ENCODE measurements around the gene E2F4.

The E2F4 gene

DNA sequence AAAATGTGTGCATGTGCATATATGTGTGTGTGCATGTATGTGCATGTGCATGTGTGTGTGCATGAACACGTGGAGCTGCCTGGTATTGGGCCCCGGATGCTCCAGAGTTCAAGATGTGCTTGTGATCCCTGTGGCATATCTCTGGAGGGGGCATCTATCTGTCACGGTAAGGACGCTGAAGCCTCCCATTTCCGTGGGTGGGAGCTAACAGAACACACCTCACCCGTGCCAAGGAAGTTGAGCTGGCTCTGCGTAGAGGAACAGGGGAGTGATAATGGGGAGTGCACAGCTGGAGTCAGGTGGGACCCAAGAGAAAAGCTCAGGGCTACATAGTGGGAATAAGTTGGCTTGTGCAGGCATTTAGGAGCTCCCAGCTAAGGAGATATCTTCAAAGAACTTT is 19.7 kb downstream of the E2F4 start:
- DNase-seq (ENCODE audit: low read depth), result no peak
- H3K4me3 ChIP-seq (ENCODE audit: low read depth, low read length), result no peak overlapping the region
- no peak for TF ChIP-seq CTCF (IDR thresholded peaks at IDR 0.05; ENCODE audit: insufficient read depth, low read depth, low read length, missing control alignments)

GRCh38 chr16:67212766-67213165 is 20.8 kb downstream of the E2F4 start:
- no peak overlapping the region for H3K4me3 ChIP-seq (ENCODE audit: low read depth, low read length)
- no peak for TF ChIP-seq CTCF (IDR thresholded peaks at IDR 0.05; ENCODE audit: insufficient read depth, low read depth, low read length, missing control alignments)
- no peak for DNase-seq (ENCODE audit: low read depth)

- no peak for TF ChIP-seq CTCF (IDR thresholded peaks at IDR 0.05; ENCODE audit: insufficient read depth, low read depth, low read length, missing control alignments)
- no peak overlapping the region for H3K4me3 ChIP-seq (ENCODE audit: low read depth, low read length)
- DNase-seq (ENCODE audit: low read depth), result no peak
These were observed 21.5 kb downstream of the E2F4 start for GRCh38 chr16:67213197-67214019.

GRCh38 chr16:67215706-67216105 is 23.8 kb downstream of the E2F4 start:
- no peak overlapping the region for H3K4me3 ChIP-seq (ENCODE audit: low read depth, low read length)
- TF ChIP-seq CTCF (IDR thresholded peaks at IDR 0.05; ENCODE audit: insufficient read depth, low read depth, low read length, missing control alignments), result no peak
- no peak for DNase-seq (ENCODE audit: low read depth)

DNA sequence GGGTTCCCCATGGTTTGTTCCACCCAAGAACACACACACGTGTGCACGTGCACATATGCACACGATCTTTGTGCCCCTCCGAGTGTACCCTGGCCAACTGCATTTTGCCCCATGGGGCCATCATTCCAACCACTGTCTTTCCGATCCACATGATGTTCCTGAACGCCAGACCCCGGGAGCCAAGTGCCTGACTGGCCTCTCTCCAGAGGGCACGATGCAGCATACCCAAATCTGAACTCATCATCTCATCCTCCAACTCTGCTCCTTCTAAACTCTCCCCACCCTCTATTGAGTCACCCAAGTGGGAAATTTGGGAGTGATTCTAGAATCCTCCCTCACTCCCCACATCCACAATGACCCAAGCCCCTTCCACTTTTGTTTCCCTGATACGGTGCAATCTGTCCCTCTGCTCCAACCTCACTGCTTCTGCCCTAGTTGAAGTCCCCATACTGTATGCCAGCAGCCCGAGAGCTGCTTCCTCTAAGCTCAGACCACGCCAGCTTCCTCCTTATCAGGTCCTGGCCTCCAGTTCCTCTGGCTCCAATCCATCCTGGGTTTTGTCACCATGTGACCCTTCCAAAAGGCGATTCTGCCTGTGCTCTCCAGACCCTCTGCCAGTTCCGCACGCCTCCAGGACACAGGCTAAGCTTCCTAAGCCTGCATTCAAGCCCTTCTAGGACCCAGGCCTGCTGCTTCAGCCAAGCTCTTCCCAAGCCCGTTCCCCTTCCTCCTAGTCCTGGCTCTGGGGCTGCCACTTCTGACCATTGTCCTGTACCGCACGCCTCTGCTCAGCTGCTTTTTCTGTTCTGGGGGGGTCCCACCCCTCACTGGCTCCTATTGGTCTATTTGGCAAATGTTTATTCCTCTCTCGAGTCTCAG is 24.9 kb downstream of the E2F4 start:
- no peak for DNase-seq (ENCODE audit: low read depth)
- no peak for TF ChIP-seq CTCF (IDR thresholded peaks at IDR 0.05; ENCODE audit: insufficient read depth, low read depth, low read length, missing control alignments)

GRCh38 chr16:67223992-67224391 is 32.0 kb downstream of the E2F4 start:
- no peak for DNase-seq (ENCODE audit: low read depth)
- H3K4me3 ChIP-seq (ENCODE audit: low read depth, low read length), result no peak overlapping the region
- TF ChIP-seq CTCF (IDR thresholded peaks at IDR 0.05; ENCODE audit: insufficient read depth, low read depth, low read length, missing control alignments), result no peak

More for the DNA sequence above, 24.9 kb downstream of the E2F4 start:
- no peak overlapping the region for H3K4me3 ChIP-seq (ENCODE audit: low read depth, low read length)

All from GM12865 (cell line).